NCI-H345 treated with DMSO at 0.1 percent for 48 hours (cell line): Measurements from ENCODE around the gene SCUBE2.
A peak's percentile ranks its signal among the peaks of the same experiment; 100 is the strongest.

Experiments
- DNase-seq: peaks from one replicate; lab custom pipeline; 2025; ENCODE audit not compliant: unreplicated experiment; lab: John Stamatoyannopoulos, UW

Gene SCUBE2

DNA sequence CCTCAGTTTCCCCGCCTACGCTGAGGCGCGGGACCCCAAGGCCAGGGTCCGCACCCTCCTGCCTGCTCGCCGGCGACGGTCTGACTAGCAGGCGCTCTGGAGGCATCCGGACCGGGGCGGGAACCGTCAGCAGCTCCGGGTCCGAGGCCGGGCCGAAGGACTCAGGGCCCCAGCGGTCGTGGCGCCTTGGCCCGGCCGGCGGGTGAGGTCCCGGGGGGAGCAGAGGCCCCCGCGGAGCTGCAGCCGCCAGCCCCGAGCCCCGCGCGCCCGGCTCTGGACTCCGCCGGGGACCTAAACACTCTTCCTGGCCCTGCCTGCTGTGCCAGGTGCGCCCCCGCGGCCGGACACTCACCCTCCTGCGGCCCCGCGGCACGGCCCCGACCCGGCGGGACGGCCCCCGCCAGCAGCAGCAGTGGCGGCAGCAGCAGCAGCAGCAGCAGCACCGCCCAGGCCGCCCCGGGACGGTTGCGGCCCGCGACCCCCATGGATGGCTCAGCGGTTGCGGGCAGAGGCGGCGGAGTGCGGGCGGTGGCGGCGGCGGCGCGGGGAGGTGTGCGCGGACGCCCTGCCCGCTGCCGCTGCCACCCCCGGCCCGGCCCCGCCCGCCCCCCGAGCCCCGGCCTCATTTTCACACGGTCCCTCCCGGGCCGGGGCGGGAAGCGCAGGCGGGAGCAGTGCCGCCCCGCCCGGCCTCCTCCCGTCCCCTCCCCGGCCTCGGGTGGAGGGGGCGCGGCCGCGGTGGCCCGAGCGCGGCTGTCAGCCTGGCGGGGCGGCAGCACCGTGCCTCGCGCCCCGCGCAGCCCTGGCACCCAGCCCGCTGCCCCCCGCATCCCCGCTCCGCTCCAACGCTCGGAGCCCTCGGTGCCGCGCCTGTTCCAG is at the start of gene SCUBE2:
TSS of gene SCUBE2 (minus strand) at position 556 of the 879 bp plus-strand sequence. CDS start at position 485, 71 bp downstream.
- no peak for DNase-seq

- no peak for DNase-seq
These were observed 49.8 kb upstream of the SCUBE2 start for GRCh38 chr11:9141186-9141585.

DNA sequence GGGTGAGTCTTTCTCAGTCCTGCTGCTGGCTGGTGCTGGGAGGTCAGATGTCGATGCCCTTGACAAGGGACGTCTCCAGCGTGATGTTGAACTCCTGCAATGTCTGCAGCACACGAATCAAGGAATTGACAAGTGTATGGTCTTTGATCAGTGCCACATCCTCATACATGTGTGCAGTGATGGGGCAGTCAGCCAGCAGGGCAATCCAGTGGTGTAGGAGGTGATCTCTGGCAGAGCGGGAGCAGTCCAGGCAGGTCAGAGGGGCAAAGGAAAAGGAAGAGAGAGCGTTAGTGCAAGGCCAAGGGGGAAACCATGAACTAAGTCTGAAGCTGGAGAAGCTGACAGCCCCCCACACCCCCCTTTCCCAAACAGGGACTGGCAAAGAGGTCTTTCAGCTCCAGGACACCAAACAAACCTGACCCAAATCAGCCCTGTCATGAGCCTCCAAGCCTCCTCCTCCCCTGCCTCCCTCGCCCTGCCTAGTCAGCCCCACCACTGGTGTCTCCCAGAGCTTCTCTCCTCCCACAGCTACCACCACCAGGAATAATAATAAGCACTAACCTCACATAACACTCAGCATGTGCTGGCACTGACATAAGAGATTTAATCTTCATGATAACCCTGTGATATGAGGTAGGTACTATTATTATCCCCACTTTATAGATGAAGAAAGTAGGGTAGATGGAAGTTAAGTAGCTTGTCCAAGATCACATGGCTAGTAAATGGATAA is 48.4 kb upstream of the SCUBE2 start:
- no peak for DNase-seq

DNA sequence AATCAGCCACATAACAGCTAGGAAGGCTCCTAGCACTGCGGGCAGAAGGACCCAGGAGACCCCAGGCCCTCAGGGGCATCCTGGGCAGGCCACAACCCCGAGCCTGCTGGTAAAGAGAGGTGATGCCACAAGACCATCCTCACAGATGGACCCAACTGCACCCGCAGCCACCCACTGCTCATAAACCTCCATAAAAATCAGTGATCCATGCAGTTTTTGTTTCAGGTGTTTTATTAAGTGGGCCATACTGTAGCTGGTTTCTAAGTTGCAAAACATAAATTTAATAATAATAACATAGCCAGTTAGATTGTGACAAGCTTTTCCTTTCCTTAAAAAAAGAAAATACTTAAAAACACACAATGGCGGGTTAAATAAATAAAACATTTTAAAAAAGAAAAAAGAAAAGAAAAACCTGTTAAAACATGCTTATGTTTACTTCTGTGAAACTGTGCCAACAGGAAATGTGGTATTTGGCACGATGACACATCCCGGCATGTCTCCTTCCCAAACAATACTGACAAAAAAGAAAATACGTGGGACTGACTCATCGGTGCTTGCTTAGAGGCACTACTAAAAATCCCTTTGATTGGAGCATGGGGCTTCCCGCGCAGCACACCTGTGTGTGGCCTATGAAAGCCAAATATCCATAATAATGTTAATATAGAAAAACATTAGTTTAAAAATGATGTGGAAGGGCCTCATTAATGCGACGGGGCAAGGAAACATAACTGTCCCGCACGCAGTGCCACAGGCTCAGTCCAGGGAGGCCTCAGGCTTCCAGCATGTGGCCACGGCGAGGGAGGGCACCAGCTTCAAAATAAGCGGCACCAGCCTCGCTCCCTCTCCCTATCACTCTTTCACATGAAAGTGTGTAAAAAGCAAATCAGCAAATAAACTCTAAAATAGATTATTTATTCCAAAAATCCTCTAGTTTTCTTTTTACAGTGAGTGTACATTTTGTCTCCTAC is 47.5 kb upstream of the SCUBE2 start:
- peak; percentile 96 for DNase-seq

DNA sequence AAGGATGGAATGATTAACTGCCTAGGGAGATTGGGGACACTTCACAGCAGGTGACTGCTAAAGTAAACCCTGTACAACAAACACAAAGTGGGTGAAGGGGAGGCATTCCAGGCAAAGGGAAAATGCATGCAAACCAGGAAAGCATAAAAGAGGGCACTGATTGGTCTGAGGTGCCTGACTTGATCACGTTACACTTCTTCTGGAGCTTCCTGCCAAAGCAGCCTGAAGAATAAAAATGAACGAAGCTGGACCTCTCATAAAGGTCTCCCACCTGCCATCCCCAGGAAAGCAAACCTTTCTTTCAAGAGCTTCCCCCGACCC is 46.7 kb upstream of the SCUBE2 start:
- peak; percentile 95 for DNase-seq

- peak; percentile 95 for DNase-seq
These were observed 46.1 kb upstream of the SCUBE2 start for GRCh38 chr11:9137293-9138132.

DNA sequence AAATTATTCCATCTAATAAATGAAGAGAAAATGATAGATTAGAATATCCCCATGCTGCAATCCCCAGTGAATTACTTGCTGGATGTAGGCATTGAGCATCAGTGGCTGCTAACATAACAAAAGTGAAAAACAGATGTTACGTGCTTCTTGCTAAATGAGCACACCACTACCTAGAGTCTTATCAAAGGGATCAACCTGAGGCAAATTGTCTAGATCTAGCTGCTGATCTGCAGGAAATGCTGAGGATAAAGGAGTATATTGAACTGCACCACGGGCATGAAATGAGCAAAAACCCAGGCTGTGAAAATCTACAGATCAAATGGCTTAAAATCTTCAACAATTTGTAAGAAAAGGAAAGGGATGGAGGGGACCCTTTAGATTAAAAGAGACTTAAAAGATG is 45.3 kb upstream of the SCUBE2 start:
- DNase-seq = no peak

DNA sequence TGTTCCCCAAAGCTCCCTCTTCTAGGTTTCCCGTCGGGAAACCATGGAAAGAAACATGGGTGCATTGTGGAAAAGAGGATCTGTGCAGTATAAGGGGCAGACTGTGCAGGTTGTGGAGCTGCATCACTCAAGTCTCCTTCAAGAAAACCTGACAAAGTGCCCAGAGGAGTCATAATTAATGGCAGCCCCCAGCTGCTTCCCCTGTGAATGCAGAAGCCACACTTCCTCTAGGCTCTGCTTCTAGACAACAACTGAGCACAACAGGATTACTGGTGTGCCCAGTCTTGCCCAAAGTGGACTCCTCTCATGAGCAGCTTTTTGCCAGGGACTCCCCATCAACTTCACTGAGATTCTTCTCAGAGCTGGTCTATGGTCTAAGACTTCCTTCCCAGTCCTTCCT is 42.6 kb upstream of the SCUBE2 start:
- DNase-seq = no peak

DNA sequence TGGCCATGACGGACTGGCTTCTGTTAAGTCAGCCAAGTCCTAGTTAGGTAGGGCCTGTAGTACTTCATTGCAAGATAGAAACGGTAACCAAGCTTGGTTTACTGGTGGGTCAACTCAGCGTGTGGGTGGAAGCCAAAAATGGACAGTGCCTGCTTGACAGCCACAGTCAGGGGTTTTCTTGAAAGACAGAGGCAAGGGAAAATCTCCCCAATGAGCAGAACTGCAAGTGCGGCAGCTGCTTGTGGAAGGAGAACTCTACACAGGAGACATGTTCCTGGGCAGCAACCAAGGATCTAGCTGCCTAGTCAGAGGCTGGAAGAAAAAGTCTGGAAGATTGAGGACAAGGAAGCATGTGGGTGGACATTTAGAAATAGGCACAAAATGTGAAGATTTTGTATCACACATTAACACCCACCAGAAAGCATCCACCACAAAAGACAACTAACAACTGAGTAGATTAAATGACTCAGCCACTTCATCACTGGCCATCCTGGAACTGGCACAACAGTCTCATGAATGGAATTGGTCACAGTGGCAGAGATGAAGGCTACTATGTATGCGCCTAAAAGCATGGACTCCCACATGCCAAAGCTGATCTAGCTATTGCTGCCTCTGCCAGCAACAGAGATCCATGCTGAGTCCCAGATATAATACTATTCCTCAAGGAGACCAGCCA is 40.9 kb upstream of the SCUBE2 start:
- no peak for DNase-seq

DNA sequence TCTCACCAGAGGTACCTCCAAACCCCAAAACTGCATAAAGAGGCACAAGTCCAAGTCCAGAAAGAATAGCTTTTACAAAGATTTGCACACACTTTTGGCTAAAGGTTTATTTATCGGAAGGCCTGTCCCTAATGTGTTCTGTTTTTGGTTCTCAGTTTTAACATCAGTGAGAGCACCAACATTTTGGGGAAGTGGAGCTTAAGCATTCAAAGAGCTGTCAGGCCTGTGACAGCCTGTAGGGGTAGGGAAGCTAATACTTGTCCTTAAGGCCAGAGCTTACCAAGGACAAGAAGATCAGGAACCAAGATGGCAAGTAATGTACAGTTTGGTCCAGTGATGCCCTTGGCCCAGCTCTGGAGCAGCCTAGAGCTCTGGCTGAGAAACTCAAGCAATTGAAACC is 38.9 kb upstream of the SCUBE2 start:
- DNase-seq = no peak

GRCh38 chr11:9126636-9127035 is 35.2 kb upstream of the SCUBE2 start:
- no peak for DNase-seq

DNA sequence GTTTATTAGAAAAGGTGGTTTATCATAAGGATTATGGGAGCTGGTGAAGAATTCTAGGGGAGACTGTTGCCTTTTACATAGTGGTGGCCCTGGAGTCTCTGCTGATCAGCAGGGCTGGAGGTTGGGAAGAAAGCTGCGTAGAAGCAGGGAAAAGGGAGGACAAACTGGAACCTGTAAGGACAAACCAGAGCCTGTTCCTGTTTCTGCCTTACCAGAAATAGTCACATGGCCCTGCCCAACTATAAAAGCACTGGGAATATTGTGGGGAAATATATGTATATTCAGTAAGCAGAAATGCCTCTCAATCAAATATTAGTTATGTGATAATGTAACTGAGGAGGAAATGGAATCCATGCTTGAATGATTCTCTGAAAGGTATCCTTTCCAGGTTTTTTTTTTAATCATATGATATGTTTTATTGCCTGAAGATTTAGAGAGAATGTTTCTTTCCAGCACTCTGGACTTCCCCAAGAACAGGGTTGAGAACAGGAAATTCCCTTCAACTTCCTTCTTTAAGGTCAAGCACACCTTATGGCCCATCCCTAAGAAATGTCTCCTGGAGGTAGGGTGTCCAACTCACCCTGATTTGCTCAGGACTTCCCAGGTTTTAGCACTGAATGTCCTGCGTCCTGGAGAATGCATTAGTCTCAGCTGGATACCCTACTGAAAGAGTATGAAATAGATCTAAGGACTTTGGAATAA is 33.9 kb upstream of the SCUBE2 start:
- DNase-seq = no peak

DNA sequence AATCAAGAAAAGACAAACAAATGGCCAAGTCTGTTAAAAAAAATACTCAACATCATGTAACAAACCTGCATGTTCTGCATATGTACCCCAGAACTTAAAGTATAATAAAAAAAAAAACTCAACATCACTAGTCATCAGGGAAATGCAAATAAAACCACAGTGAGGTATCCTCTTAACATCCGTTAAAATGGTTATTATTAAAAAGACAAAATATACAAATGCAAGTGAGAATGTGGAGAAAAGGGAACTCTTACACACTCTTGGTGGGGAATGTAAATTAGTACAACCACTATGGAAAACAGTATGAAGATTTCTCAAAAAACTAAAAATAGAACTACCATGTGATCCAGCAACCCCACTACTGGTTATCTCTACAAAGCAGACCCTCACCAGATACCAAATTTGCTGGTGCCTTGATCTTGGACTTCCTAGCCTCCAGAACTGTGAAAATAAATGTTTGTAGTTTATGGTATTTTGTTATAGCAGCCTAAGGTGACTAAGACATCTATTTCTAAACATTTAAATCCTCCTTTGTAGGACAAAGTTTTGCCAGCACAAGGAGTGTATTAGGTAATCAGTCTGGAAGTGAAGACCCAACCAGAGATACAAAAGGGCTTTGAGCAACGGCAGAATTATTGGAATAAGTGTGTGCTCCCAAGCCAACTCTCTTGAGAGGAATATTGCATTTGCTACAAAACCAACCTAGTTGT is 32.4 kb upstream of the SCUBE2 start:
- DNase-seq = no peak

DNA sequence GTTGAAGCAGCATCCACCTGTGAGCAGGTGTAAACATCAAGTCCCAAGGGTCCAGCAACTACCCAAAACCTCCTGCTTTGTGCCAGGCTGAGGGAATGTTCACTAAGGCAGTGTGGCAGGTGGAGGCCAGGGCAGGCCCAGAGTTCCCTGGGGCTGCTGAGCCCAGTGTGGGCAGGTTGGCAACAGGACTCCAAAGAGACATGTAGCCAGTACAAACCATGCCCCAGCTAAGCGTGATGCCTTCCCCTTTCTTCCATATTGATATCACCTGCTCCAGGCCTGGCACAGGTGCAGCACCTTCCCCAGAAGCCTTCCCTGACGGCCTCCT is 30.0 kb upstream of the SCUBE2 start:
- no peak for DNase-seq

DNA sequence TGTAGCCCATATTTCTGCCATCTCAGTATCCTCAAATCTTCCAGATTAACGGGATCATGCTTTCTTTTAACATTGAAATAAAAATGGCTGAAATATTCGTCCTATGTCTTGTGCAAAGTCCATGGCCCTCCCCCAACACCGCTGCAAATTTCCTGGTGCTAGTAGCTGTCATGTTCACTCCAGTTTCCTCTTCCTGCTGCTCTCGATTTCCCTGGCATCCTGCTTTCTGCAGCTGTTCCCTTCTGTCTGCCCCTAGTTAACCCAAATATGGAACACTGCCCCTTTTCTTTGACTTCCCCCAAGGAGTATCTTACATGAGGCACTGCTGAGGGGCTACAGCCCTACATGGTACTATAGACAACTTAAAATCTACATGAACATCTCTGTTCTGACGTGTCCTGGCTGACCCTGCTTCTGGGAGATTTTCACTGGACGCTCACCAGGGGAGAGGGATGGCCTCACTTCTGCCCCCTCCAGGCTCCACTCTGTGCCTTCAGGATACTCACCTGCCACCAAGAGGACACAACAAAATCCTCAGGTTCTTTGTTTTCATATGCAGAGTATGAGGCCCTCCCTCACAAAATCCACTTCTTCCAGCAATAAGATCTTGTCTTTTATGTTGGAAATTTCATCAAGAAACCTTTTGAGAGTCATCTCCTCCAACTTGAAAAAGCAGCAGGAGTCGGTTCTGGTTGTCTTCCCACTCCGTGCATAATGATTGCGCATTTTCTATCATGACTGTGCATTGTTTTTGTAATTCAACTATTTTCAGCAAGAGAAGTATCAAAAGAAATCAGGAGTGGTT is 29.5 kb upstream of the SCUBE2 start:
- DNase-seq = no peak

DNA sequence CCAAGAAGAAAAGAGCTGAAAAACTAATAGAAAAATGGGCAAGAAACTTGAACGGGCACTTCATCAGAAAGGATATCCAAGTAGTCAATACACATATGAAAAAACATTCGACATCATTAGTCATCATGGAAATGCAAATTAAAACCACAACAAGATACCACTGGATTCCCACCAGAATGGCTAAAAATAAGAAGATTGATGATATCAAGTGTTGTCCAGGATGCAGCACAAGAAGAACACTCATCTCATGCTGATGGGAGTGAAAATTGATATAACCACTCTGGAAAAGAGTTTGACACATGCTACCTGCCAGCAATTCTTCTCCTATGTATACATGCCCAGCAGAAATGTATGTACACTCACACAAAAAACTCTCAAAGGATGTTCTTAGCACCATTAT is 26.9 kb upstream of the SCUBE2 start:
- DNase-seq = no peak

- no peak for DNase-seq
These were observed 20.7 kb upstream of the SCUBE2 start for GRCh38 chr11:9112075-9112474.
